IMR-90 (cell line): ENCODE results near the gene HNRNPL. TPM values are rescaled to one million over a fixed set of nuclear protein-coding genes. Genes with fewer than 3 reads are reported as not detected.

Experiments used
- ATAC-seq: fragments of 200-7000 bp; cut with Tn5 transposase; 2 replicates; pipeline ENCODE4 v1.9.1; 2020; ENCODE audit warnings: low read depth, mild to moderate bottlenecking, moderate library complexity
- BruUV-seq: library from RNA; stranded (reverse); fragments of 400-500 nt; replicated peaks from 2 replicates; lab custom pipeline; 2021; lab: Mats Ljungman, UMichigan
- CTCF ChIA-PET: fragments of 300-600 bp; formaldehyde crosslinking; extraction: SDS; loops from one replicate; lab custom pipeline; 2021; ENCODE audit warnings: antibody characterized with exemption; lab: Yijun Ruan, JAX
- POLR2A ChIA-PET: fragments of 300-600 bp; sonication (Branson Sonifier 250); formaldehyde crosslinking; loops from one replicate; lab custom pipeline; 2022; ENCODE audit warnings: antibody characterized with exemption; ENCODE audit not compliant: unreplicated experiment; lab: Charles Lee
- DNase-seq: peaks from one replicate; pipeline ENCODE4 v3.0.0; 2013
- H2AFZ ChIP-seq: replicated peaks from 2 replicates; pipeline ENCODE3; 2013; ENCODE audit warnings: low read length, mild to moderate bottlenecking; ENCODE audit not compliant: poor library complexity
- H2AK5ac ChIP-seq: 2 replicates; pipeline ENCODE4 v1.6.1; 2013; ENCODE audit warnings: low read depth, low read length, inconsistent platforms
- H2AK9ac ChIP-seq: replicated peaks from 2 replicates; pipeline ENCODE3; 2013; ENCODE audit warnings: mild to moderate bottlenecking, low read depth, low read length, moderate library complexity; ENCODE audit not compliant: poor library complexity
- H2BK120ac ChIP-seq: 2 replicates; pipeline ENCODE4 v1.6.1; 2013; ENCODE audit warnings: low read depth, low read length, inconsistent platforms
- H2BK15ac ChIP-seq: 3 replicates; pipeline ENCODE4 v1.6.1; 2013; ENCODE audit warnings: low read depth, low read length, inconsistent platforms
- H2BK20ac ChIP-seq: 2 replicates; pipeline ENCODE4 v1.6.1; 2013; ENCODE audit warnings: low read depth, mild to moderate bottlenecking, inconsistent platforms, low read length, moderate library complexity
- H2BK5ac ChIP-seq: 2 replicates; pipeline ENCODE4 v1.6.1; 2013; ENCODE audit warnings: mild to moderate bottlenecking, low read depth, low read length, inconsistent platforms; ENCODE audit not compliant: poor library complexity, severe bottlenecking
- H3K14ac ChIP-seq: replicated peaks from 2 replicates; pipeline ENCODE4 v1.6.1; 2013; ENCODE audit warnings: low read depth, low read length, inconsistent platforms
- H3K18ac ChIP-seq: 2 replicates; pipeline ENCODE4 v1.6.1; 2013; ENCODE audit warnings: low read depth, low read length, control low read depth
- H3K23ac ChIP-seq: 2 replicates; pipeline ENCODE4 v1.6.1; 2013; ENCODE audit warnings: low read depth, low read length, inconsistent platforms
- H3K27ac ChIP-seq: 2 replicates; pipeline ENCODE4 v1.5.1; 2013; ENCODE audit warnings: mild to moderate bottlenecking, control low read depth, low read length; ENCODE audit not compliant: insufficient read depth
- H3K27me3 ChIP-seq: 2 replicates; pipeline ENCODE4 v1.6.1; 2013; ENCODE audit warnings: low read length; ENCODE audit not compliant: control insufficient read depth, insufficient read depth
- H3K36me3 ChIP-seq: 2 replicates; pipeline ENCODE4 v1.6.1; 2013; ENCODE audit warnings: low read length, mixed read lengths; ENCODE audit not compliant: control insufficient read depth, insufficient read depth
- H3K4ac ChIP-seq: 2 replicates; pipeline ENCODE4 v1.6.1; 2013; ENCODE audit warnings: low read depth, low read length, inconsistent platforms
- H3K4me1 ChIP-seq: 2 replicates; pipeline ENCODE4 v1.6.1; 2013; ENCODE audit warnings: low read length, mixed read lengths; ENCODE audit not compliant: control insufficient read depth, insufficient read depth
- H3K4me2 ChIP-seq: 2 replicates; pipeline ENCODE4 v1.6.1; 2013; ENCODE audit warnings: low read depth, mild to moderate bottlenecking, control low read depth, low read length, moderate library complexity
- H3K4me3 ChIP-seq: 2 replicates; pipeline ENCODE4 v1.5.1; 2013; ENCODE audit warnings: low read depth, mild to moderate bottlenecking, control low read depth, low read length, moderate library complexity; ENCODE audit not compliant: insufficient read depth
- H3K56ac ChIP-seq: 2 replicates; pipeline ENCODE4 v1.6.1; 2013; ENCODE audit warnings: low read length, inconsistent platforms; ENCODE audit not compliant: insufficient read depth; ENCODE audit errors: extremely low read depth
- H3K79me1 ChIP-seq, 2 experiments: 2 replicates each; pipeline ENCODE4 v1.6.1; 2013; ENCODE audit warnings: low read length in 2 of 2, inconsistent platforms in 1 of 2, low read depth in 1 of 2
- H3K9ac ChIP-seq: 2 replicates; pipeline ENCODE4 v1.6.1; 2013; ENCODE audit warnings: low read depth, low read length, control low read depth
- H3K9me1 ChIP-seq: 2 replicates; pipeline ENCODE4 v1.6.1; 2013; ENCODE audit warnings: low read length, inconsistent platforms; ENCODE audit not compliant: insufficient read depth
- H3K9me3 ChIP-seq: 2 replicates; pipeline ENCODE4 v1.6.1; 2013; ENCODE audit warnings: low read length; ENCODE audit not compliant: control insufficient read depth, insufficient read depth
- H4K20me1 ChIP-seq: 2 replicates; pipeline ENCODE4 v1.6.1; 2013; ENCODE audit warnings: low read length, inconsistent platforms; ENCODE audit not compliant: insufficient read depth
- H4K5ac ChIP-seq: 2 replicates; pipeline ENCODE4 v1.6.1; 2013; ENCODE audit warnings: mild to moderate bottlenecking, low read depth, low read length, control low read depth
- H4K8ac ChIP-seq, 2 experiments: 2 replicates each; pipeline ENCODE4 v1.6.1; 2013; ENCODE audit warnings: low read depth in 2 of 2, low read length in 2 of 2, control low read depth in 1 of 2, inconsistent platforms in 1 of 2
- H4K91ac ChIP-seq: 2 replicates; pipeline ENCODE4 v1.6.1; 2013; ENCODE audit warnings: low read depth, low read length, inconsistent platforms; ENCODE audit not compliant: insufficient read depth
- BHLHE40 ChIP-seq: fragments of 150-350 bp; IDR thresholded peaks from 2 replicates; pipeline ENCODE4 v1.6.1; 2016; ENCODE audit warnings: mild to moderate bottlenecking, low read depth, low read length
- CHD1 ChIP-seq: IDR thresholded peaks from 2 replicates; pipeline ENCODE4 v1.6.1; 2012; ENCODE audit warnings: low read depth, low read length, improper control_type of control experiment
- ELK1 ChIP-seq: fragments of 150-350 bp; IDR thresholded peaks from 2 replicates; pipeline ENCODE4 v1.6.1; 2016; ENCODE audit warnings: low read depth, mild to moderate bottlenecking, low read length, moderate library complexity, borderline replicate concordance
- FOS ChIP-seq: fragments of 150-350 bp; IDR thresholded peaks from 2 replicates; pipeline ENCODE4 v1.6.1; 2016; ENCODE audit warnings: low read depth, low read length
- MAFK ChIP-seq: IDR thresholded peaks from 2 replicates; pipeline ENCODE4 v1.6.1; 2012; ENCODE audit warnings: low read depth, low read length, improper control_type of control experiment
- MAZ ChIP-seq: IDR thresholded peaks from 2 replicates; pipeline ENCODE4 v1.6.1; 2012; ENCODE audit warnings: low read depth, mild to moderate bottlenecking, low read length, improper control_type of control experiment, moderate library complexity, borderline replicate concordance
- RAD21 ChIP-seq: IDR thresholded peaks from 2 replicates; pipeline ENCODE4 v1.6.1; 2012; ENCODE audit warnings: low read length, improper control_type of control experiment
- whole genome bisulfite sequencing, 2 experiments: methylation state at CpG; one replicate each; pipeline versions ENCODE4 v1.1.5 to v1.1.7; 2013; ENCODE audit warnings: missing lambda C conversion rate in 2 of 2; ENCODE audit not compliant: insufficient read length in 1 of 2; ENCODE audit errors: extremely low coverage in 2 of 2; 5-methylcytosine and 5-hydroxymethylcytosine counted together
- dilution Hi-C: fragments of 300-500 bp; cut with HindIII; formaldehyde crosslinking; loops from one replicate; pipeline ENCODE4 v1.14.3; 2018; ENCODE audit warnings: low sequenced_read_pairs; ENCODE audit not compliant: unreplicated experiment
- in situ Hi-C: fragments of 300-500 bp; cut with MboI; formaldehyde crosslinking; loops from 3 replicates; pipeline ENCODE4 v1.14.3; 2019; ENCODE audit warnings: low sequenced_read_pairs, inconsistent platforms, mixed read lengths
- intact Hi-C: fragments of 100-400 bp; cut with micrococcal nuclease; formaldehyde crosslinking; loops from 2 replicates; pipeline ENCODE4 v1.10.0; 2022
- polyA plus RNA-seq, 3 experiments: library from polyadenylated mRNA; depleted of rRNA; stranded (reverse); fragments of >200 nt; gene quantifications; 2 replicates each; pipeline ENCODE4 v1.2.3, GENCODE V29; 2012; ENCODE audit warnings: low replicate concordance in 1 of 3
- total RNA-seq: library from RNA; depleted of rRNA; stranded (reverse); fragments of >200 nt; gene quantifications from 2 replicates; pipeline ENCODE4 v1.2.3, GENCODE V29; 2012

Gene HNRNPL
- total and polyA plus RNA-seq, 2 of the 4 experiments (the other 2 are of a cell fraction) = 277 to 429 TPM

GRCh38 chr19:38843175-38843758, 6.5 kb downstream of the HNRNPL start:
- no peak overlapping the region for H3K23ac ChIP-seq
- no peak overlapping the region for H4K91ac ChIP-seq
- H4K8ac ChIP-seq = no peak overlapping the region
- ChIA-PET POLR2A (interaction anchor here (0.5 kb wide), 1 partner anchor 42 kb away, joined by 3 read pairs; no protein-coding TSS in a partner anchor), CTCF (no interaction called here)
- no peak overlapping the region for H2AFZ ChIP-seq
- no peak for TF ChIP-seq MAZ
- TF ChIP-seq MAFK = no peak
- TF ChIP-seq CHD1 = no peak
- no peak for TF ChIP-seq BHLHE40
- no peak for TF ChIP-seq FOS
- TF ChIP-seq ELK1 = no peak
- TF ChIP-seq RAD21 = no peak
- no peak overlapping the region for H2BK120ac ChIP-seq
- no peaks in the 10 kb centered on the region for H3K27me3 ChIP-seq
- H3K9me1 ChIP-seq = peaks cover 15% of the 10 kb centered on the region
- dilution Hi-C loops (no loop called here), in situ Hi-C loops (no loop called here), intact Hi-C loops (no loop called here)
- H3K36me3 ChIP-seq = peaks cover 86% of the 10 kb centered on the region
- no peak overlapping the region for H3K18ac ChIP-seq
- H3K4me3 ChIP-seq = no peak overlapping the region
- H4K5ac ChIP-seq = no peak overlapping the region
- DNase-seq = no peak
- H3K79me1 ChIP-seq = peaks cover 52 to 90% of the 10 kb centered on the region in 2 experiments
- H2BK15ac ChIP-seq = no peak overlapping the region
- no peak overlapping the region for H2BK5ac ChIP-seq
- no peak overlapping the region for H3K9ac ChIP-seq
- H3K4ac ChIP-seq = no peak overlapping the region
- H3K4me2 ChIP-seq = no peak overlapping the region
- ATAC-seq = no peak
- H3K9me3 ChIP-seq = no peaks in the 10 kb centered on the region
- WGBS, 2 experiments = 96% methylated on average over 4 of the region's 9 CpGs; no CpG with 5 or more reads in 1 of the 2 experiments
- no peak overlapping the region for H2AK9ac ChIP-seq
- H3K4me1 ChIP-seq = peaks cover 4% of the 10 kb centered on the region
- no peak overlapping the region for H3K14ac ChIP-seq
- no peak overlapping the region for H2BK20ac ChIP-seq
- BruUV-seq = no TSS peak
- H2AK5ac ChIP-seq = no peak overlapping the region
- H3K27ac ChIP-seq = no peak overlapping the region
- no peak overlapping the region for H3K56ac ChIP-seq
- peaks cover 88% of the 10 kb centered on the region for H4K20me1 ChIP-seq
